Brain pericyte (primary cell): ENCODE results near the gene USP7.
"Not testable (repeated sequence)": the region's sequence is repeated elsewhere in the genome, so short reads cannot be mapped to it uniquely, and the experiment has no call there.

Experiments used
- DNase-seq: peaks from one replicate; pipeline ENCODE4 v3.0.0-alpha.2; 2012; ENCODE audit warnings: low read depth, low spot score

The USP7 gene

DNA sequence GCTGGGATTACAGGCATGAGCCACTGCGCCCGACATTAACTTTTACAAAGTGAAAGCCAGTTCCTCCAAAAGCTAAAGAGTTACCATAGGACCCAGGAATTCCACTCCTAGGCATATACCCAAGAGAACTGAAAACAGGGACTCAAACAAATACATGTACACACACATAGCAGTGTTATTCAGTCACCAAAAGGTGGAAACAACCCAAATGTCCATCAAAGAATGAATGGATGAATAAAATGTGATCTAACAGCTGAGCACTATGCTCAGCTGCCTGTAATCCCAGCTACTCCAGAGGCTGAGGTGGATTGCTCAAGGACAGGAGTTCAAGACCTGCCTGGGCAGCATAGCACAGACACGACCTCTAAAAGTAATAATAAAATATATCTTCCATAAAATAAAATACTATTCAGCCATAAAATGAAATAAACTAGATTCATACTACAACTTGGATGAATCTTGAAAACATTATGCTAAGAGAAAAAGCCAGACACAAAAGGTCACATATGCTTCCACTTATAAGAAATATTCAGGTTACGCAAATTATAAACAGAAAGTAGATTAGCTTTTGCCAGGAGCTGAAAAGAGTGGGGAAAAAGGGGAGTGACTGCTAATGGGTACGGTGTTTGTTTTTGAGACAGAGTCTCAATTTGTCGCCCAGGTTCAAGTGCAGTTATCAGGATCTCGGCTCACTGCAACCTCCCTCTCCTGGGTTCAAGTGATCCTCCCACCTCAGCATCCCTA is 9.3 kb upstream of the USP7 start:
- DNase-seq: no peak

DNA sequence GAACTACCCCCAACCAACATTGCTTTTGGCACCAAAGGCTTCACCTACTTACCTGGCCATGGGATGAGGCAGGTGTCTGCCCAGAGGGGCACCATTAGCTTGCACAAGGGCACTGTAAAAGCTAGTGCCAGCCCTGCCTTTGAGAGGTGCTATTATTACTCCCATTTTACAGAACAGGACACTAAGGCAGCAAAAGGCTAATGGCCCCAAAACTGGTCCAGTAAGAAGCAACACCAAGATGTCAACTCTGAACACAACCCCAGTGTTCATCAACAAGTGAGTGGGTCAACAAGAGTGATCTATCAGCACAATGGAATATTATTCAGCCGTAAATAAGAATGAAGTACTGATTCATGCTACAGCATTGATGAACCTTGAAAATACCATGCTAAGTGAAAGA is 7.7 kb upstream of the USP7 start:
- DNase-seq: no peak

DNA sequence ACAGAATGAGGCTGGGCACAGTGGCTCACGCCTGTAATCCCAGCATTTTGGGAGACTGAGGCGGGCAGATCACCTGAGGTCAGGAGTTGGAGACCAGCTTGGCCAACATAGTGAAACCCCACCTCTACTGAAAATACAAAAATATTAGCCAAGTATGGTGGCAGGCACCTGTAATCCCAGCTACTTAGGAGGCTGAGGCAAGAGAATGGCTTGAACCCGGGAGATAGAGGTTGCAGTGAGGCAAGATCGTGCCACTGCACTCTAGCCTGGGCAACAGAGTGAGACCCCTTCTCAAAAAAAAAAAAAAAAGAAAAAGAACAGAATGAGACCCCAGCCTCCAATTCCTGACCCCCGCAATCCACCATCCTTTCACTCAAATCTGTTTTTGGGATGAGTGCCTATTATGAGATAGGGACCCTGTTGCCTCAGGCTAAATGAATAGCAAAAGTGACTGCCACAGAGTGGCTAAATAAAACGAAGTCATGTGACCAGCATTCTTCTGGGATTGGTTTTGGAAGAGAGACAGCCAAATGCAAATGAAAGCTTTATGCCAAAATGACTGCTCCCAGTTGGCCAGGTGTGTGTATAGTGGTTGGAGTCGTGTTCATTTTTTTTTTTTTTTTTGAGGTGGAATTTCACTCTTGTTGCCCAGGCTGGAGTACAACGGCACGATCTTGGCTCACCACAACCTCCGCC is 5.6 kb upstream of the USP7 start:
- DNase-seq: not testable (repeated sequence)

DNA sequence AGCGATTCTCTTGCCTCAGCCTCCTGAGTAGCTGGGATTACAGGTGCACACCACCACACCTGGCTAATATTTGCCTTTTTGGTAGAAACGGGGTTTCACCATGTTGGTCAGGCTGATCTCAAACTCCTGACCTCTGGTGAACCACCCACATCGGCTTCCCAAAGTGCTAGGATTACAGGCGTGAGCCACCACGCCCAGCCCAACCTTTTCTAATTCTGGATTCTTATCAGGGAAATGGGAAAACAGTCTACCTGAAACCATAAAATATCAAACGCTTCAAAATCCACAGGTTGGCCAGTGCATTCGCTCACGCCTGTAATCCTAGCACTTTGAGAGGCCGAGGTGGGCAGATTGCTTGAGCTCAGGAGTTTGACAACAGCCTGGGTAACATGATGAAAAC is 4.3 kb upstream of the USP7 start:
- DNase-seq: not testable (repeated sequence)

DNA sequence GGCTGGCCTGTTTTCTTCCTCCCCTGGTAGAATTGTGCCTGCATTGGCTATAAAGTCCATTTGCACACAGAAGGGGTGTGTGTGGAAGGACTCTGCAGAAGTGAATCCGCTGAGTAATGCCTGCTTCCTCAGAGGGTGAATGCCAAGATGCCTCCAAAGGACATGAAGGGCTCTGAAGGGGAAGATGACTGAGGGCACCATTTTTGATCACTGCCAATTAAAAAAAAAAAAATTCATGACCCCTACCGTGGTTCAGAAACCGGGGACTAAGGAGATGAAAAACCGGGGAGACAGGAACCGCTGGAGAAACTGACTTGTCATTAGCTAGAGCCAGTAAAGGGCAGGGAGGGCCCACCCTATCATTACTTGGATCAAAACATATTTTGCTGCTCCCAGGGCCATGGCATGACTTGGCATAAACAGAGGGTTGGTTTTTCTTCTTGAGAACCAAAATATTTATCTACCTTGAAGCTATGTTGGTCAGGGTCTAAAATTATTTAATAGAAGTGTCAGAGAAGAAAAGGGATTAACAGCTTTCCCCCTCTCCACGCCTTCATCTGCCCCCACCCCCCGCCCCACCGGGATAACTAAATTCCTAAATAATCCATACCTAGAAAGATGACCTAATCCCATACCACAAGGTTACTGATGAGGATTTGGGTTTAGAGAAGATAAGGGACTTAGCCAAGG is 3.6 kb upstream of the USP7 start:
- DNase-seq: no peak

DNA sequence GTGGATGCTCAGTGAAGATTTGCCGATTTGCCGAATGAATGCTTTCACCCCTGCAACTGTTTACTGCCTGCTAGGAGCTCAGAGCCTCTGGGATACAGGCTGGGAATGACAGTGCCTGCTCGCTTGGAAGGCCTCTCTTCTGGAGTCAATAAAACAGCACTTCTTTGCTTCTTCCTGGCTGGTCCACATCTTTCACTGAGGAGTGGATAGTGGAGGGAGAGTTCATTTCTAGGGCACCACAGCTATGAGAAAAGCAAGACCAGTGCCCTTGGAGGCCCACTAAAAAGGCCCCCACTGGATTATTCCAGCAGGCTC is 3.1 kb upstream of the USP7 start:
- no peak for DNase-seq

DNA sequence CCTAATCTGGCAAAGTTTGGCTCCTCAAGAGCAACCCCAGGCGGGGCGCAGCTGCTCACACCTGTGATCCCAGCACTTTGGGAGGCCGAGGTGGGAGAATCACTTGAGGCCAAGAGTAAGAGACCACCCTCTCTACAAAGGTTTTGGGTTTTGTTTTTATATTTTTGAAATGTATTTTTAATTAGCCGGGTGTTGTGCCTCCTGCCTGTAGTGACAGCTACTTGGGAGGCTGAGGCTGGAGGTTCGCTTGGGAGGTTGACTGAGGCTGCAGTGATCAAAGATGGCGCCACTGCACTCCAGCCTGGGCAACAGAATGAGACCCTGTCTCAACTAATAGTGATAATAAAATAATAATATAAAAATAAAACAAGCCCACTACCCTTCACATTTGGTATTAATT is 756 bp upstream of the USP7 start:
- no peak for DNase-seq

DNA sequence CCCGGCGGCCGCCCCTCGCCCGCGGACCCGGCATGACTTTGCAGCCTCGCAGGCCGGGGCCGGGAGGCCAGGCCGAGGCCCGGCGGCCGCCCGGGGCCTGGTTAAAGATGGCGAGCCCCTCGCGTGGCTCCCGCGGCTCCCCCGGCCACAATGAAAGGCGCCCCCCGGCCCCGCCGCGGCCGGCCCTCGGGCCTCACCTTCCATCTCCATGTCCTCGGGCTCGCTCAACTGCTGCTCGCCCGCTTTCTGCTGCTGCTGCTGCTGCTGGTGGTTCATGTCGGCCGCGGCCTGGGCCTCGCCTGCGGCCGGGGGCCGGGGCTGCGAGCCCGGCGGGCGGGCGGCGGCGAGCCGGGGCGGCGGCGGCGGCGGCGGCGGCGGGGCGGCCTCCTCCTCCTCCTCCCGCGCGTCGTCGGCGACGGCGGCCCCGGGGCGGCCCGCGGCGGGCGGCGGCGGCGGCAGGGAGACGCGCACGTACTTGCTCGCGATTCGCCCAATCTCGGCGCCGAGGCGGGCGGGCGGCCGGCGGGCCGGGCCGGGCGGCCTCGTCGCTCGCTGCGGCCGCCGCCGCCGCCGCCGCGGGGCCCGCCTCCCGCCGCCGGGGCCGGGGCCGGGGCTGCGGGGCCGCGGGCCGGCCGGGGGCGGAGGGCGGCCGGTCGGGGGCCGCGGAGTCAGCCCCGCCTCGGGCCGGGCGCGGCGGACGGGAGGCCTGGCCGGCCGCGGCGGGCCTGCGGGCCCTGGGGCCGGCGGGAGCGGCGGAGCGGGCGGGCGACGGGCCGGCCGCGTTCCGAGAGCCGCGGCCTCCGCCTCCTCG is 491 bp downstream of the USP7 start:
- no peak for DNase-seq

DNA sequence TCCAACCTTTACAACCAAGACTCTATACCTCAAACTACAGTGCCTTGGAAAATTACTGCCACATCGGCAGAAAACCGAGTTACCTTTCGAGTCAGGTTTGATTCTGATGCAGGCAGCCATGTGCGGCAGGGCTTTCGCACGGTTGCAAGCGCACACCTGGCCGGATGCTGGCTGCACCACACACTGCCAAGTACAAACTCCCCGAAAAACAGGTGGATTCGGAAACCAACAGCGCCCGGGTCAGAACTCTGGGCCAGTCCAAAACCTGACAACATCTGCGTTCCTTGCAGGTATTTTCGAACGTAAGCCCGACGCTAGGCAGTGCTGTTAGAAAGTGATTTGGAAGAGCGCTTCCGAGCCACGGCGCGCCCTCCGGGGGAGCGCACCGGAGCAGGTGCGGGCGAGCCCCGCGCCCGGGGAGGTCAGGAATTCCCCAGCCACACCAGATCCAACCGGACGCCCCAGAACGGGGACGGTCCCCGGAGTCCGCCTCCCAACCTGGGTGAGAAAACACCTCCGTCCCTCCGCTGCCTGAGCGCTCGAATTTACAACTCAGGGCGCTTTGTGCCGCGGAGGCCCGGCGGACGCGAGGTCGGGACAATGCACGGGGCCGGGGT is 1.2 kb downstream of the USP7 start:
- DNase-seq: no peak

DNA sequence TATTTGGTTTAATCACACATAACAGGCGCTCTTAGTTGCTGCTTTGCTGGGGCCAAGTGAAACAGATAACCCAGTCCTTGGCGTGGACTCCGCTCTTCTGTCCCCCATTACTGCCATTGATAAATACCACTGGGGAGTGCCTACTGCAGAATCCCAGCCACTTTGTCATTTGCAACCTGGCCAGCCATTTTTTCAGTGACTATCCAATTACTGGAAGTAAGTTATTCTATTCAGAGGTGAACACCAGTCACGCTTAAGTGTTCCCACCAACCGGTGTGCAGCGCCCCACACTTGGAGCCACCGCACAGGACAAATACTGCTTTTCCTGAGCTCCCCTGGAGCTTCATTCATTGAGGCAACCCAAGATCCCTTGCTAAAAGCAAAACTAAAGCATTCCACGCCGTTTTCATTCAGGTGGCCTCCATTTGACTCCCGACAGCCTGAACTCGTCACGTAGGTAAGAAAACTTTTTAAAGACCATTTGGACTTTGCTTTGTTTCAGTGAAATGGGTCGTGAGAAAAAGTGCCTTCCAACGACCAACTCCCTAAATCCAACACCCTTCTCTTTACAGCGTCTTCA is 1.8 kb downstream of the USP7 start:
- no peak for DNase-seq

DNA sequence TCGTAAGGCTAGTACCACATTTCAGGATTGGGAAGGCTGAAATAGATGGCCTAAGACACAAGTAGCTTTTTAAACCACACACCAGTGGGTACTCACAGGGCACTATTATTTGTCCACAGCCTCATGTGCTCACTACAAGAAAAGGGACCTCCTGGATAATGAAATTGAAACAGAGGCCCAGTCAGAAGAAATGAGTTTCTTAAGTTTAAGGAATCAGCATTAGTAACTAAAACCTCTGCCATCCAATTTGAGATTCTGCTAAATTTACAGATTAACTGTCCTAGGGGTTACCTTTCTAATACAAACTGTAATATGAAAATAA is 3.0 kb downstream of the USP7 start:
- no peak for DNase-seq

DNA sequence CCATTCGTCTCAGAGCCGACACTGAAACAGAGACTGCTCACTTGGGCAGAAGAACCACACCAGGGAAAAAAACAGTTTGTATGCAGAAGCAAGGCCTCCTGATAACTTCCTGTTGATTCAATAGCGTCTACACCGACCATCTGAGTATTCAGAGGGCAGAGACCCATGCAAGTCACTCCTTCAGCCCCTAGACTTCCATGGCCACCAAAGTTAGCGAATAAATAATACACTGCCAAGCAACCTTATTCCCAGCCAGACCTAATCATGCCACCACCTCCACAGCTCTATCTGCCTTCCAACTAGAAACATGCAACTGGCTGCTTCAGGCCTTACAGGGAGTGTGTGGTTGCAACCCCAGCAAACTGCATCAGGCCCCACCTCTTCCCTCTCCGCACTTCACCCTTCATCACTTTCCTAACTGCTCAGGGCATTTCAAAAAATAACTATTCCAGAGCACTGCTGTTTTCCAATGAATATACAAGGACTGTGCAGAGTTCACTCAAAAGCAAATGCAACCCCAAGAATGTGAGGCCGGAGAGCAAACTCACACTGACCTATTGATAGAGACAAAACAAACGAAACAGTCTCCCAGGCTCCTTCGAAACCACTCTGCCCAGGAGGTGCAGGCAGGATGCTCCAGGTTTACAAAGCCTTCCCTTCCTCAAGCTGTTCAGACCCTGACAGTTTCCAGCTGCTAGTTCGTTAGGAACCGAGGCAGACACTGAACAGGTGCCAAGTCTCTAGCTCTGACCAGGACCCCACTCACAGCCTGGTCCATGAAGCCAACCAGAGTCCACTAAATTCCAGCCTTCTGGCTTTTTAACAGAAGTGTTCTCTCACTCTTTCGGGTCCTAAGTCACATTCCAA is 3.6 kb downstream of the USP7 start:
- DNase-seq: no peak

DNA sequence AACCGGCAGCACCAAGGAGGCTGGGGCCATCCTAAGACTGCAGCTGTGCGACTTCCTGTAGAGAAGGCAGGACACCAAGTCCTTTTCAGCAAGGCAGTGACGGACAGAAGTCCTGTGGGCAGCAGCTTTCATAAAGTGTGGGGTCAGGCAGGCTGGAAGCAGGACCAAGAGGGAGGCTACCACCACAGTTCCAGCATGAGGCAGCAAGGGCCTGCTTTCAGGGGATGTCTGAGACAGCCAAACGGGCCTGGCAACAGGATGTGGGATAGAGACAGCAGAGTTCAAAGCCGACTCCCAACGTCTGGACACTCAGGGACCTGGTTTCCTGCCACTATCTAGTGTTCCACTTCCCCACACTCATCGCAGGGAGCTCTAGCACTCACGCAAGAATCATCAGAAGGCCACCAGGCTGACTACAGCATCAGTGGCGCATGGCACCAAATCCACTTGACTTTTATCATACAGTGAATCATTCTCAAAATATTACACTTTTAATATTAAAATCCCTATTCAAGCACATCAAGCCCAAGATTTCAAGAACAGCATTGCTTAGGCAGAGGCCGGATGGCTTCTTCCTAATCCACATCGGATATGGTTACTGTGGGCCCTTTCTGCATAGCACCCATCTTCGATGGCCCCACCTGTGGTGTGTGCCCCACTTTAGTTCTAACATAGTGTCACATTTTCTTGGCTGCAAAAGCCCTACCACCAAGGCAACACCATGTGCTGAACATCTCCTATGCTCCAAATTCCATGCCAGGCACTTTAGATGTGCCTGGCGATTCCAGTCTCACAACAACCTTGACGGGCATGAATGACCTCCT is 5.2 kb downstream of the USP7 start:
- DNase-seq: no peak

DNA sequence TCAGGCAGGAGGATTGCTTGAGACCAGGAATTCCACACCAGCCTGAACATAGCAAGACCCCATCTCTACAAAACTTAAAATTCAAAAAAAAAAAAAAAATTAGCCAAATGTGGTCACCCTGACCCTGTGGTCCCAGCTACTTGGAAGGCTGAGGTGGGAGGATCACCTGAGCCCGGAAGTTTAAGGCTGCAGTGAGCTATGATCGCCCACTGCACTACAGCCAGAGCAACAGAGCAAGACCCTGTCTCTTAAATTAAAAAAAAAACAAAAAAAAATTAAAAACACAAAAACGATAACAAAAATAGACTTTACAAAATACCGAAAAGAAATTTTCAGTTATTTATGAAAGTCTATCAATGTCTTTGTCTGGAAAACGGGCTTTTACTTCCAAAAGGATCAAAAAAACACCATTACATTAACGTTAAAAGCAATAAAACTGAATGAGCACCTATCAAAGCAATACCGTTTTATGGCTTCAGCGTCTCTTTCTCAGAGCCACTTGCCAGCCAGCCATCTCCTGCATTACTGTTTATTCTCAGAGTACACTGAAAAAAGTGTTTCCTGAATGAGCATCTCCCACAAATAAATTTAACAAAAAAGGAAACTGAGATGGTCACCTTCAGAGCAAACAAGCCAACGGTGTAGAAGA is 6.1 kb downstream of the USP7 start:
- DNase-seq: no peak

DNA sequence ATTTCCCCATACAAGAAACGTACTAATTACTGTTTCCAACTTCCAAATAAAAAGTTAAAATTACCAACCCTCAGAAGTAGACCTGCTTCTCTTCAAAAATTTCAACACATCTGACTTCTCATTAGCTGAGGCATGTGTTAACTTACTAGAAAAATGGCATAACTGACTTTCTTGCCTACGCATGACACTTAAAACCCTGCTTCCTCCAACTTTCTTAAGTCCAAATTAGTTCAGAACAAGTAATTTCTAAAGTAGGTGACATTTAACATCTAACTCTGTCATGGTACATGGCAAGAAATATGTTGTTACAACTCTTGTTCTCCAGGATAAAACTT is 6.7 kb downstream of the USP7 start:
- no peak for DNase-seq

DNA sequence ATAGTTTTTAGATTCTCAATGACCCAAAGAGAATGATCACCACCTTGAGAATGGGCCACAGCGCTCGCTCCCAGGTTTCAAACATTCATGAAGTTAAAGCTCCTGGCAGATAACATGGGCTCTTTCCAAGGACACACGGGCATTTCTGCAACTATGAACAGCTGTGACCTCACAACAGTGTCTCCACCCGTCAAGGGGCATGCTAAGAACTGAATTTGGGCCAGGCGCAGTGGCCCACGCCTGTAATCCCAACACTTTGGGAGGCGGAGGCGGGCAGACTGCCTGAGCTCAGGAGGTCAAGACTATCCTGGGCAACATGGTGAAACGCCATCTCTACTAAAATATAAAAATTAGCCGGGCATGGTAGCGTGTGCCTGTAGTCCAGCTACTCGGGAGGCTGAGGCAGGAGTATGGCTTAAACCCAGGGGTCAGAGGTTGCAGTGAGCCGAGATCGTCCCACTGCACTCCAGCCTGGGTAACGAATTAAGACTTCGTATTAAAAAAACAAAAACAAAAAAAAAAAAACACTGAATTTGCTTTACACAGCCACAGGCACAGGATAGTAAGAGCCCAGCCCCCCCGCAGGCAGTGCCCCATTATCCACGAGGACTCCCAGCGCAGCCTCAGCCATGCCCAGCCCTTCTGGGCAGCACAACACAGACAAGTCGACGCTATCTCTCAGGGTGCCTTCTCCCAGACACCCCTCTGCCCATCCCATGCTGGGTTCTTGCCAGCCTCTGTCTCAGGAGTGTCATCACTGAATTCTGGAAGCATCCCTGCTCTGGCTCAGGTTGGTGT is 7.2 kb downstream of the USP7 start:
- no peak for DNase-seq

DNA sequence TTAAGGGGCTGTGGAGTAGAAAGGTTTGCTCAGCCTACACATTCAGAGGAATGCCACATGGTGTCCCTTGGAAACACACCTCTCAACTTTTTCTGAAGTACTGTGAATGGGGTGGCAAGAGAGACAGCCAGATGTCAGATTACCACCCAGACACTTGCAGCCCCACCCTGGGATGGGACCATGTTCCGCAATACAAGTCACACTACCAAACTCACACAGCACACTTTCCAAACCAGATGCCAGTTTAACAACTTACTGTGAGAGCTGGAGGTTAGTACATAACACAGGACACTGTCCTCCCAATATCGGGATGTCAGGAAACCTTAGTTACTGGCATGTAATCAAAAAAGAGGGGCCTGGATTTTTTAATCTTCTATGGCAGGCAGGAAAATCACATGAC is 7.9 kb downstream of the USP7 start:
- no peak for DNase-seq

DNA sequence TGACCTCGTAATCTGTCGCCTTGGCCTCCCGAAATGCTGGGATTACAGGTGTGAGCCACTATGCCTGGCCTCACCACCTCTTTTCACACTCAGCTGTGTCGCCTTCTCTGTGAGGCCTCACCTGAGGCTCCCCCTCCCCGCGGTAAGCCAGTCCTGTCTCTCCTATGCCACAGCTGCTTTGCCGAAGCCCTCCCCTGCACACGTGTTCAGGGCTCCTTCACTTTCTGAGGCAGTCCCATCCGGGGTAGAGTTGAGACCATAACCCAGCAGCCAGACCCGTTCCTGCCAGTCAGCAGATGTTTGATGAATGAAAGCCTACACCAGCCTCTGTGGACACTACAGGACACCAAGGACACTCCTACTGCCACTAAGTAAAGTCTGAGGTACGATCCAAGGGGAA is 10.6 kb downstream of the USP7 start:
- DNase-seq: no peak
